HepG2 (cell line): ENCODE results near the gene MARCHF4. TPM values are rescaled to one million over a fixed set of nuclear protein-coding genes. Genes with fewer than 3 reads are reported as not detected.

Experiments
- BCLAF1 ChIP-seq: fragments of 450-650 bp; IDR thresholded peaks from 2 replicates; pipeline ENCODE4 v1.6.1; 2017; ENCODE audit warnings: mild to moderate bottlenecking
- ETS1 ChIP-seq: sonication (generic); formaldehyde crosslinking; IDR thresholded peaks from 2 replicates; pipeline ENCODE4 v1.4.0; 2020; ENCODE audit warnings: missing genetic modification reagents
- GABPA ChIP-seq, 2 experiments: IDR thresholded peaks; 2 replicates each; pipeline ENCODE4 v1.6.1; 2011 to 2016; ENCODE audit warnings: low read depth in 2 of 2, low read length in 1 of 2, missing biosample characterization in 1 of 2, missing genetic modification characterization in 1 of 2
- MAX ChIP-seq: IDR thresholded peaks from 2 replicates; pipeline ENCODE4 v1.6.1; 2012; ENCODE audit warnings: inconsistent platforms
- MED13 ChIP-seq: sonication (generic); formaldehyde crosslinking; IDR thresholded peaks from 2 replicates; pipeline ENCODE4 v1.5.0; 2020; ENCODE audit warnings: missing genetic modification reagents
- STAG1 ChIP-seq: sonication (generic); formaldehyde crosslinking; IDR thresholded peaks from 2 replicates; pipeline ENCODE4 v1.4.0; 2020; ENCODE audit warnings: missing genetic modification reagents
- ZNF296 ChIP-seq: sonication (generic); formaldehyde crosslinking; conservative IDR thresholded peaks from 2 replicates; pipeline ENCODE4 v1.5.0; 2020; ENCODE audit warnings: mild to moderate bottlenecking, missing genetic modification reagents
- ZNF3 ChIP-seq: IDR thresholded peaks from 2 replicates; pipeline ENCODE4 v1.7.0; 2017; ENCODE audit warnings: inconsistent platforms
- ZNF772 ChIP-seq: sonication (generic); formaldehyde crosslinking; IDR thresholded peaks from 2 replicates; pipeline ENCODE4 v1.5.0; 2020; ENCODE audit warnings: mild to moderate bottlenecking, missing genetic modification reagents
- polyA plus RNA-seq, 8 experiments: library from polyadenylated mRNA; depleted of rRNA in 3 of 8; stranded (reverse) in 7 of 8; unstranded in 1 of 8; fragments of >200 nt; fragmentation: Illumina TruSeq in 4 of 8; extraction: Trizol in 4 of 8; gene quantifications; 2 replicates each; pipeline versions ENCODE4 v1.2.1 to v1.2.3, GENCODE V29; 2011 to 2016; ENCODE audit warnings: low read depth in 4 of 8, missing spikeins in 1 of 8, mixed read lengths in 1 of 8; ENCODE audit not compliant: insufficient read depth in 1 of 8
- total RNA-seq, 5 experiments: library from RNA; depleted of rRNA; stranded (reverse); fragments of >200 nt; fragmentation: Illumina TruSeq; extraction: Trizol; gene quantifications; 2 replicates each; pipeline ENCODE4 v1.2.3, GENCODE V29; 2016; ENCODE audit warnings: low read depth in 1 of 5
- TF ChIP-seq, protein P1 (sequence below): sonication (generic); formaldehyde crosslinking; IDR thresholded peaks from 2 replicates; pipeline ENCODE4 v1.4.0; 2020; ENCODE audit warnings: missing genetic modification reagents, borderline replicate concordance

MARCHF4 gene
- total and polyA plus RNA-seq, 2 of the 13 experiments (the other 11 are each of a cell fraction or from before 2014, with no cell fraction given): not detected

DNA sequence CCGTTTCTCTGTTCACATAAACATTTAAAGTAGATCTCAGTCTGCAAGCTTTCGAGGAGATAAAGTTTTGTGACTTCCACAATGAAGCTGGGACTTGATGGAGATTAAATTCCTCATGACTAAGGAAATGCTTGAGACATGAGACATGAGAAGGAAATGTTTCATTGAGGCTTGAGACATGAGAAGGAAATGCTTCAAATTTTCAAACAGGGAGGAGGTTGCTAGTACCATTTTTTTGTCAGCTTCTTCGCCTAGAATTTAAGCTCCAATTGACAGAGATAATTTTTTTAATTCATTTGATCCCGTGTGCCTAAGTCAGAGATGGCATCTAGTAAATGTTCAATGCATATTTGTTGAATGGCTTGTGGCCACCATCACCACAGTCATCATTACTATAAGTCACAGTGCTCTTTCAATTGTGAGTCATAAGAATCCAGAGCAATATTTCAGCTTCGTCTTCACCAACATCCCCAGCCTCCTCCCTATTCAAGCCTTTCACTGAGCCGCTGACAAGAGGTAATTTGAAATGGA, 543 bp upstream of the MARCHF4 start (continued):
- no peak for TF ChIP-seq ZNF296 (CRISPR knock-in tag)
- TF ChIP-seq, protein P1, sequence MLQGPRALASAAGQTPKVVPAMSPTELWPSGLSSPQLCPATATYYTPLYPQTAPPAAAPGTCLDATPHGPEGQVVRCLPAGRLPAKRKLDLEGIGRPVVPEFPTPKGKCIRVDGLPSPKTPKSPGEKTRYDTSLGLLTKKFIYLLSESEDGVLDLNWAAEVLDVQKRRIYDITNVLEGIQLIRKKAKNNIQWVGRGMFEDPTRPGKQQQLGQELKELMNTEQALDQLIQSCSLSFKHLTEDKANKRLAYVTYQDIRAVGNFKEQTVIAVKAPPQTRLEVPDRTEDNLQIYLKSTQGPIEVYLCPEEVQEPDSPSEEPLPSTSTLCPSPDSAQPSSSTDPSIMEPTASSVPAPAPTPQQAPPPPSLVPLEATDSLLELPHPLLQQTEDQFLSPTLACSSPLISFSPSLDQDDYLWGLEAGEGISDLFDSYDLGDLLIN: no peak
- no peak for TF ChIP-seq MAX
- no peak for TF ChIP-seq ZNF3 (CRISPR knock-in tag)
- TF ChIP-seq GABPA (IDR thresholded peaks at IDR 0.05; ENCODE audit: low read depth, low read length): no peak
- TF ChIP-seq GABPA (CRISPR knock-in tag; IDR thresholded peaks at IDR 0.05; ENCODE audit: low read depth): no peak
- no peak for TF ChIP-seq MED13 (CRISPR knock-in tag)
- no peak for TF ChIP-seq ETS1 (CRISPR knock-in tag)
- no peak for TF ChIP-seq BCLAF1
- no peak for TF ChIP-seq ZNF772 (CRISPR knock-in tag)
- no peak for TF ChIP-seq STAG1 (CRISPR knock-in tag)
